Measurements from ENCODE around the gene CDH8.
"Not testable (repeated sequence)": the region's sequence is repeated elsewhere in the genome, so short reads cannot be mapped to it uniquely, and the experiment has no call there.

The CDH8 gene

GRCh38 chr16:61715393-61715792, 320.8 kb downstream of the CDH8 start:
- DNase-seq (no peak), ATAC-seq (ENCODE audit: insufficient read depth, low read depth) (no peak)
- H3K9ac ChIP-seq (ENCODE audit: low read depth, low read length) = no peak overlapping the region
- H4K20me1 ChIP-seq (ENCODE audit: insufficient read depth, low read length) = no peaks in the 10 kb centered on the region
- H3K36me3 ChIP-seq (ENCODE audit: insufficient read depth, low read length) = no peaks in the 10 kb centered on the region
- no peaks in the 10 kb centered on the region for H3K9me3 ChIP-seq (ENCODE audit: insufficient read depth, low read length, severe bottlenecking)
- TF ChIP-seq EZH2 (IDR thresholded peaks at IDR 0.05; ENCODE audit: borderline replicate concordance, low read depth, low read length, severe bottlenecking) (no peak), CTCF (IDR thresholded peaks at IDR 0.05; ENCODE audit: borderline replicate concordance, extremely low read depth, low read length, poor library complexity, severe bottlenecking) (no peak)
- no peaks in the 10 kb centered on the region for H3K4me1 ChIP-seq (ENCODE audit: insufficient read depth, low read length)
- H3K4me2 ChIP-seq (ENCODE audit: insufficient read depth, low read length) = no peak overlapping the region
- H3K4me3 ChIP-seq (ENCODE audit: low read depth in 1 of 2, low read length in 2 of 2) = no peak overlapping the region
- H3K27ac ChIP-seq (ENCODE audit: low read length) = no peak overlapping the region
- no peaks in the 10 kb centered on the region for H3K79me2 ChIP-seq (ENCODE audit: insufficient read depth, low read length)
- H3K27me3 ChIP-seq (ENCODE audit: insufficient read depth, low read length, poor library complexity) = no peaks in the 10 kb centered on the region
- H2AFZ ChIP-seq (ENCODE audit: low read depth, low read length) = no peak overlapping the region

- no peaks in the 10 kb centered on the region for H3K9me3 ChIP-seq (ENCODE audit: insufficient read depth, low read length, severe bottlenecking)
- no peak for ATAC-seq (ENCODE audit: insufficient read depth, low read depth)
- H3K27ac ChIP-seq (ENCODE audit: low read length) = no peak overlapping the region
- no peaks in the 10 kb centered on the region for H3K79me2 ChIP-seq (ENCODE audit: insufficient read depth, low read length)
- no peaks in the 10 kb centered on the region for H3K4me1 ChIP-seq (ENCODE audit: insufficient read depth, low read length)
- no peaks in the 10 kb centered on the region for H3K36me3 ChIP-seq (ENCODE audit: insufficient read depth, low read length)
- H4K20me1 ChIP-seq (ENCODE audit: insufficient read depth, low read length) = no peaks in the 10 kb centered on the region
- H3K4me3 ChIP-seq (ENCODE audit: low read depth in 1 of 2, low read length in 2 of 2) = no peak overlapping the region
- TF ChIP-seq EZH2 (IDR thresholded peaks at IDR 0.05; ENCODE audit: borderline replicate concordance, low read depth, low read length, severe bottlenecking) = no peak
- TF ChIP-seq CTCF (IDR thresholded peaks at IDR 0.05; ENCODE audit: borderline replicate concordance, extremely low read depth, low read length, poor library complexity, severe bottlenecking) = no peak
- H3K9ac ChIP-seq (ENCODE audit: low read depth, low read length) = no peak overlapping the region
- DNase-seq = no peak
- H3K4me2 ChIP-seq (ENCODE audit: insufficient read depth, low read length) = no peak overlapping the region
- no peaks in the 10 kb centered on the region for H3K27me3 ChIP-seq (ENCODE audit: insufficient read depth, low read length, poor library complexity)
- no peak overlapping the region for H2AFZ ChIP-seq (ENCODE audit: low read depth, low read length)
Measured at GRCh38 chr16:61713787-61714186, 322.5 kb downstream of the CDH8 start.

- H3K4me3 ChIP-seq (ENCODE audit: low read depth in 1 of 2, low read length in 2 of 2); DNase-seq; H3K4me1 ChIP-seq (ENCODE audit: insufficient read depth, low read length); H3K27ac ChIP-seq (ENCODE audit: low read length); H4K20me1 ChIP-seq (ENCODE audit: insufficient read depth, low read length); H3K4me2 ChIP-seq (ENCODE audit: insufficient read depth, low read length); H3K27me3 ChIP-seq (ENCODE audit: insufficient read depth, low read length, poor library complexity); H3K36me3 ChIP-seq (ENCODE audit: insufficient read depth, low read length); H3K79me2 ChIP-seq (ENCODE audit: insufficient read depth, low read length); H3K9ac ChIP-seq (ENCODE audit: low read depth, low read length); H2AFZ ChIP-seq (ENCODE audit: low read depth, low read length); ATAC-seq (ENCODE audit: insufficient read depth, low read depth); H3K9me3 ChIP-seq (ENCODE audit: insufficient read depth, low read length, severe bottlenecking): not testable (repeated sequence)
Measured at GRCh38 chr16:61699640-61700039, 336.6 kb downstream of the CDH8 start.

- Histone ChIP-seq H3K79me2 (ENCODE audit: insufficient read depth, low read length) (no peaks in the 10 kb centered on the region), H3K9ac (ENCODE audit: low read depth, low read length) (no peak overlapping the region), H3K4me3 (ENCODE audit: low read depth in 1 of 2, low read length in 2 of 2) (no peak overlapping the region), H4K20me1 (ENCODE audit: insufficient read depth, low read length) (no peaks in the 10 kb centered on the region), H3K4me1 (ENCODE audit: insufficient read depth, low read length) (no peaks in the 10 kb centered on the region), H3K9me3 (ENCODE audit: insufficient read depth, low read length, severe bottlenecking) (no peaks in the 10 kb centered on the region), H3K36me3 (ENCODE audit: insufficient read depth, low read length) (no peaks in the 10 kb centered on the region), H2AFZ (ENCODE audit: low read depth, low read length) (no peak overlapping the region), H3K27me3 (ENCODE audit: insufficient read depth, low read length, poor library complexity) (no peaks in the 10 kb centered on the region), H3K27ac (ENCODE audit: low read length) (no peak overlapping the region), H3K4me2 (ENCODE audit: insufficient read depth, low read length) (no peak overlapping the region)
- no peak for TF ChIP-seq EZH2 (IDR thresholded peaks at IDR 0.05; ENCODE audit: borderline replicate concordance, low read depth, low read length, severe bottlenecking)
- no peak for TF ChIP-seq CTCF (IDR thresholded peaks at IDR 0.05; ENCODE audit: borderline replicate concordance, extremely low read depth, low read length, poor library complexity, severe bottlenecking)
- DNase-seq (no peak), ATAC-seq (ENCODE audit: insufficient read depth, low read depth) (no peak)
Measured at GRCh38 chr16:61684541-61684940, 351.7 kb downstream of the CDH8 start.

All from DND-41 (cell line).